NCI-H2171 treated with DMSO at 0.1 percent for 48 hours (cell line): Measurements from ENCODE around the gene RNF2.

Experiments used
- DNase-seq: peaks from one replicate; lab custom pipeline; 2025; lab: John Stamatoyannopoulos, UW

RNF2 gene

GRCh38 chr1:185096531-185096930 lies 51.2 kb downstream of the RNF2 start:
- no peak for DNase-seq

- no peak for DNase-seq
Measured at GRCh38 chr1:185104083-185104482, 58.7 kb downstream of the RNF2 start.

GRCh38 chr1:185105121-185105520 lies 59.8 kb downstream of the RNF2 start:
- no peak for DNase-seq

- no peak for DNase-seq
Measured at GRCh38 chr1:185108321-185108720, 63.0 kb downstream of the RNF2 start.

GRCh38 chr1:185110145-185110544 lies 64.8 kb downstream of the RNF2 start:
- no peak for DNase-seq

- no peak for DNase-seq
Measured at GRCh38 chr1:185111873-185112272, 66.5 kb downstream of the RNF2 start.

GRCh38 chr1:185112356-185112755 lies 67.0 kb downstream of the RNF2 start:
- DNase-seq, result no peak

GRCh38 chr1:185129708-185130107 lies 84.3 kb downstream of the RNF2 start:
- DNase-seq, result no peak

GRCh38 chr1:185132534-185132933 lies 87.2 kb downstream of the RNF2 start:
- no peak for DNase-seq

- DNase-seq, result no peak
Measured at GRCh38 chr1:185137896-185138545, 92.7 kb downstream of the RNF2 start.

GRCh38 chr1:185139246-185139645 lies 93.9 kb downstream of the RNF2 start:
- DNase-seq, result no peak

- DNase-seq, result no peak
Measured at GRCh38 chr1:185144233-185144632, 98.9 kb downstream of the RNF2 start.

GRCh38 chr1:185151215-185151614 lies 105.9 kb downstream of the RNF2 start:
- no peak for DNase-seq
